NCI-H345 treated with DMSO at 0.1 percent for 48 hours (cell line): ENCODE results near the gene RREB1.

ENCODE experiments used
- DNase-seq: peaks from one replicate; lab custom pipeline; 2025; ENCODE audit not compliant: unreplicated experiment; lab: John Stamatoyannopoulos, UW

The RREB1 gene

GRCh38 chr6:7088076-7088742 is 19.6 kb upstream of the RREB1 start:
- DNase-seq: no peak

DNA sequence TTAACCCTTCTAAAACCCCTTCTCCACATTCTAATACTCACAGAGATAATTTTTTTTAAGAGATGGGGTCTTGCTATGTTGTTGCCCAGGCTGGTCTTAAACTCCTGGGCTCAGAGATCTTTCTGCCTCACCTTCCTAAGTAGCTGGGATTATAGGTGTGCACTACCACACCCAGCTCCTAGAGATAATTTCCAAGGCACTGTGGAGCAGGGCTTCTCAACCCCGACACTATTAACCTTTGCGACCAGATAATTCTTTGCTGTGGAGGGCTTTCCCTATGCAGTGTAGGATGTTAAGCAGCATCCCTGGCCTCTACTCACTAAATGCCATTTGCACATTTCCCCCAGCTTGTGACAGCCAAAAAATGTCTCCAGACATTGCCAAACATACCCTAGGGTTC is 8.8 kb upstream of the RREB1 start:
- DNase-seq: no peak

GRCh38 chr6:7100072-7100752 is 7.5 kb upstream of the RREB1 start:
- no peak for DNase-seq

- no peak for DNase-seq
Measured at GRCh38 chr6:7100753-7101081, 7.0 kb upstream of the RREB1 start.

DNA sequence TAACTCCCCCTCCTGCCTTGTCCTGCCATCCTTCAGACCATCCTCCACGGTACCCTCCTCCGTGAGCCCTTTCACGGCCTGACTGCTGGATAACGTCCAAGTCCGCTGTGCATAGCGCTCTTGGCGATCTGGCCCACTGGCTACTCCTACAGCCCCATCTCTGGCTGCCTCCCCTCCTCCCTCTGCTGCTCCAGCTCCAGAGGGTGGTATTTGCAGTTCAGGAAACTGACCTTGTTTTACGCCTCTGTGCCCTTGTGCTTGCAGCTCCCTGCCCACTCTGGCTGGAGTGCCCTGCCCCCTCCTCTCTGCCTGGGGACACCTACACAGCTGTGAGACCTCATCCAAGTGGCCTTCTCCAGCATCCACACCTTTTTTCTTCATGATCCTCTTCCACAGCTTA is 6.5 kb upstream of the RREB1 start:
- DNase-seq: no peak

GRCh38 chr6:7104752-7105151 is 3.0 kb upstream of the RREB1 start:
- DNase-seq: no peak

DNA sequence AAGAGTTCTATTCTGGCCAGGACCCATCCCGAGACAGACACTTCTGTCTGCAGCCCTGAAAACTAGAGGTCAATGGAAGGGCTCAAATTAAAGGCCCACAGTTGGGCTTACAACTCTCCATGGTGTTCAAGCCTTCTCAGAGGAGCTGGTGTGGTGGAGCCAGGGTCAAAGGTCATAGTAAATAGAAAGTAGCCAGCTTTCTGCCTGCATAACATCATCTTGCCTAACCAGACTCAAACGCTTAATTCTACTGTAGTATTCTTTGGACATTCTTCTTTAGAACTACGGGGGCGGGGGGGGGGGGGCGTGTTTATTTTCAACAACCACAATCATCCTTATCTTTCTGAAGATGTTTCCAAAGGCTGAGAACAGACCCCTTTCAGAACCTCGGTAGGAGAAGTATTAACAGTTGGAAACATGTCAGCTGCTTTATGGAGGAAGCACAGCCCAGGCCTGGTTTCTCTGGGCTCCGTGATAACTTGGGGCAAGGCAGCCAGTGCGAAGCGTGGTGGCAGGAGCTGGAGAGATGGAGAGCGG is 1.5 kb upstream of the RREB1 start:
- DNase-seq: no peak

DNA sequence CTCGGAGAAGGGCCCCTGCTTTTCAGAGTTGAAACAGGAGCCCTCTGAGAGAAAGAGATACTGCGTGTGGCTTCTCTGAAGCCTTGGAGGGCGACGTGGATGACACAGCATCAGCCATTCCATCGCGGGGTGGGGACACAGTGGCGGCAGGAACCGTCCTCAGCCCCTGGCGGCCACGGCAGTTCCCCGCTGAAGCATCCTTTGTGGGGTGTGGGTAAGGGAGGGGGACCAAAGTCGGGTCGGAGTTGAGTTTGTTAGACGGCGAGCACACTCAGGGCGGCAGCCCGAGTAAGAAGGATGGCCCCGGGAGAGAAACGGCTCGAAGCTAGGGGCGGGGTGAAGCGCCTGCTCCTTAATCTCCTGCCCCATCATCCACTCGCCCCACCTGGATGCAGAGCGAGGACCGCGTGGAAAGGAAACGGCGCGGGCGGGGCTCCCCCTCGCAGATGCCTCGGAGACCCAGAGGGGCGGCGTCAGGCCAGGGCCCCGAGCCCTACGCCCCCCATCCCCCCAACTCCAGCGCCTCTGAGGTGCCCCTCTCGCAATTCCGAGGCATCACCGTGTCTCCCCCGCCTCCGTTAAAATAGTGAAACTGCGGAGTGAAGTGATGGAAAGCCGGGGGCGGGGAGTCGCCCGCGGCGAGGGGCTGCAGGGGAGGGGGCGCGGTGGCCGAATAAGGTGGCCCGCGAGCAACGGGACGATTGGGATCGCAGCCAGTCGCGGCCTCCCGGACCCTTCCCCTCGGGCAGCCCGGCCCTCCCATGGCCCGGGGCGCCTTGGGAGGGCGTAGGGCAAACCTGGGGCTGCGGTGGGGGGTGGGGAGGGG is 796 bp upstream of the RREB1 start:
- no peak for DNase-seq

DNA sequence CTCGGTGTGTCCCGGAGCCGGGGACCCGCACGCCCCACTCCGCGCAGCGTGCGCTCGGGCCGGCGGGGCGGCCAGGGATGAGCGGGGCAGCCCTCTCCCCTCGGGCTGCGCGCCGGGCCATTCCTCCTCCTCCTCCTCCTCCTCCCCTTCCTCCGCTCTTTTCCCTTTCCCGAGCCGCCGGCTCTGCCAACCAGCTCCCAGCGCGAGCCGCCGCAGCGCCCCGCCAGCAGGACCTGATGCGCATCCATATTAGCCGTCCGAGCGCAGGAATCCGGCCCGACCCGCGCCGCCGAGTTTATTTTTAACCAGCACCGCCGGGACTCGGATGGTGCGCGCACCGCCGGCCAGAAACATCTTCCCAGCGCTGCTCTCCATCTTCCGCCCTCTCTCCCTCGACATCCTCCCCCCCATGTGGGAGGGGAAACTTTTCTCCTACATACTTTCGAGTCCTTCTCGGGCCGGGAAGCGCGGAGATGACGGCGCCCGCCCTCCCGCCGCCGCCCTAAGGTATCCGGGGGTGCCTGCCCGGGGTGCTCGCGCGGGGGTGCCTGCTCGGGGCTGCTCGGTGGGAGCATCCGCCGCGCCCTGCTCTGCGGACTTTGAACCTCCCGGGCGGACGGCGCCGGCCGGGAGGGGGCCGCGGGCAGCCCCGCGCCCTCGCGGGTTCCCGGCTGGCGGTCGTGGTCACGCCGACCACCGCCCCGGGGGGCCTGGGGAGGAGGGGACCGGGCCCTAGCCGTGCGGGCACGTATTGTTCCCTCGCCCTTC is 619 bp downstream of the RREB1 start:
- DNase-seq: no peak

DNA sequence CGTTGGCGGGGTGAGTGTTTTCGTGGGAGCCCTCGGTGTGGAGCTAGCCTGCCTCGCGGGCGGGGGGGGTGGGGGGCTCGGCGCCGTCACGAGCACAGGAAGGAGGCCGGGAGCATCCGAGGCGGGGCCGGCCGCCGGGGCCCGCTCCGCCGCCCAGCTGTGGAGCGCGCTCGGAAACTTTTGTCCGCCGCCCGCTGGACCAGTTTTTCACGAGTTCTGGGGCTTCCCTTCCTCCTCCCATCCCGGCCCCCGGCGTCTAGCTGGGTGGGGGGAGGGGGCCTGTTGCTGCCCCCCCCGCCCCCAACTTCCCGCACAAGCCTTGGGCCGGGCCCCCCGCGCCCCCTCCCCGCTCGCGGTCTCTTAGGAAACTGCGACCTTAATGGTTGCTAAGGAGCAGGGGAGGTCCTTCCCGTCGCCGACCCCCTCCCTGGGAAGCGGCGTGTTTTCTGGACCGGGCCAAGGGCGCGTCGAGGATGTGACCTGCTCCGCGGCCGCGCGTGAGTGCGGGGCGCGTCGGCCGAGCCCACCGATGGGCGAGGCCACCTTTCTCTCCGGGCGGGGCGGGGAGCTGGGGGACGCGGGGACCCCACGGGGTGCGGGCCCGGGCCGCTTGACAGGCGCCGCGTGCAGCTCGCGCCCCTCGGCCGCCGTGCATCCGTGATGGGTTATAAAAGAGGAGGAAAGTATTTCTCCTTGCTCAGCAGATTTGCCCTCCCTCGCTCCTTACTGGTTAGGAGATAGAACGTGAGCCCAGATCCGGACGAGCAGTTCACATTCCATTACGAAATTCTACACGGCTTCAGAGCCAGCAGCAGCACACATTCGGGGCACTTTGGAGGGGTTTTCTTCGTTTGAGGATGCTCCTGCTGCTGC is 1.4 kb downstream of the RREB1 start:
- no peak for DNase-seq

DNA sequence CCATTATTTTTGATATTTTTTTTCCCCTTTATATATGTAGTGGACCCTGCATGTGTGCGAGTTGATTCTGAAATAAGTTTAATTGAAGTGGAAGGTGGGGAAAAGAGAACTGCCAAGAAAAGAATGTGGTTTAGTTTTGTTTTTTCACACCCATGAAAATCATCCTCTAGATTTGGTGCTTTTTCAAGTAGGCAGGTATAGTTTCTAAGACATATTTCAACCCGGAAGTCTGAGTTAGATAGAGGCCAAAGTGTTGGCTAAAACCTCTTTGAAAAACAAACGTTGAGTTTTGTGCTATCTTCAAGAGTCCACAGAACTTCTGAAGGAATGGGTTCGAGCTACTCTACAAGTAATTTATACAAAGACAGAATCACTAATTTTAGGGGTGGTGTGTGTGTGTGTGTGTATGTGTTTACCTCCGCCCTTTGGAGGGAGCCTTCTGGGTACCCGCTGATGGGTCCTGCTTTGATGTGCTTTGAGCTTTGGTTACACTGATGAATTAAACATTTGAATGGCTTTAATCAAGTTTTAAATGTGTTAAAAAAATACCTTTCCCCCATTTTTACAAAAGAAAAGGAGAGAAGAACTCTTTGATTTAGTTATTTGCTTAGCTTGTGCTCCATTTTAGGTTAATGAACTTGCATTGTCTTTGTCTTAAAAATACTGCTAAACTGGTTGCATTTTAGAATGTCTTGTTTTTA is 2.5 kb downstream of the RREB1 start:
- DNase-seq: no peak

- DNase-seq: no peak
Measured at GRCh38 chr6:7111095-7111690, 3.4 kb downstream of the RREB1 start.

- DNase-seq: no peak
Measured at GRCh38 chr6:7112171-7112570, 4.4 kb downstream of the RREB1 start.

GRCh38 chr6:7112741-7113313 is 5.1 kb downstream of the RREB1 start:
- no peak for DNase-seq

DNA sequence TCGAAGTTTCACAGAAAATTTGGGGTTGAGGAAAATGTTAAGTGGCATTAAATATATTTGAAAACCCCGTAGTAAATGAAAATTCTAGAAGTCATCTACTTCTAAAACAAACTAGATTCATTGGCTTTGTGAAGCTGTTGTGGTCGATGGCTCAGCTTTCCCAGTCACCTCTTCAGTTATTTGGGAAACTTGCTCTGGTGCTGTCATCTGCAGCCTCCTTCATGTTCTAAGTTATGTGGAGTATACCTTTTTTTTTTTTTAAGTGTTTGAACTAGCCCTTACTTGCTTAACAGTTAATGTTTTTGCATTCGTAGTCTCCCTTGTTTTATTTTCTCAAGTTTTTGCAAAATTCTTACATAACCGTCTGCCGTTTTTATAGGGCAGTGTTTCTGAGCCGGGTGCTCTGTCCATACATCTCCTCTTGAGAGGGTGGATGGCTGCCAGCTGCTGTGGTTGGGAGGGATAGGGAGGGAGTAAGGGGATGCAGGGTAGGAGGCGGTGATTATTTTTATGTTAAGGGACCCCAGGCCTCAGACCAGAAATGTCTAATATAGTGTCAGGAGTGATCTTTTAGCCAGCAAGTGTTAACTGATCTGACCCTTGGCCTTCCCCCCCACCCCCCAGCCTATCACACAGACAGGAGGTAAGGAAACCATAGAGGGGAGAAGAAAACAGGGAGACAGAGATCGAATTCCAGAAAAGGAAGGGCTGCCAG is 7.1 kb downstream of the RREB1 start:
- DNase-seq: no peak

- no peak for DNase-seq
Measured at GRCh38 chr6:7115543-7116231, 7.9 kb downstream of the RREB1 start.

DNA sequence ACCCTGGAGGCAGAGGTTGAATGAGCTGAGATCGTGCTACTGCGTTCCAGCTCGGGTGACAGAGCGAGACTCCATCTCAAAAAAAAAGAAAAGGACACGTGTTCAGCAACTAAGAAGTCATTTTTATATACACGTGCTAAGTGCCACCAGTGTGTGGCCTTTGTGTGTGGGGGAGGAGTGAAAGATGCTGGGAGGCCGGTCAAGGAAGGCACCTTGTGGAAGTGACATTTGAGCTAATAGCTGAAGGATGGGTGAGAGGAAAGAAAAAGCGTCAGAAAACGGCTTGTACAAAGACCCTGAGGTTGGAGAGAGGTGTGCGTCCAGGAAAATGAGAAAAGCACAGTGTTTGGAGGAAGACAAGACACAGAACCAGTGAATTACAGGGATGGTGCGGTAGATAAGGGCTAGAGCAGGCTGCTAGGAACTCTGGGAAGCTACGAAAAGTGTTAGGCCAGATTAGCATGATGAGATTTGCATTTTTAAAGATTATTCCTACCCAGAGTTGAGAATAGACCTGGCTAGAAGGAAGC is 11.6 kb downstream of the RREB1 start:
- no peak for DNase-seq
